ENCODE results near the gene AP1G2.

- no peak for TF ChIP-seq CTCF (conservative IDR thresholded peaks at IDR 0.05 in 1 of 2, IDR thresholded peaks at IDR 0.05 in 1 of 2; ENCODE audit: extremely low read depth in 1 of 2, insufficient read depth in 1 of 2, low read depth in 1 of 2, low read length in 2 of 2)
- TF ChIP-seq EZH2 (IDR thresholded peaks at IDR 0.05; ENCODE audit: borderline replicate concordance, low read length) = no peak
Observed at GRCh38 chr14:23580948-23581281, 13.3 kb upstream of the AP1G2 start.

Measured in mammary epithelial cell (primary cell).